GM12892 (cell line): Measurements from ENCODE around the gene MUC2.

Experiments used
- POLR2A ChIP-seq: IDR thresholded peaks from 2 replicates; pipeline ENCODE4 v1.6.1; 2011; ENCODE audit warnings: low read depth, low read length, control low read depth
- POLR2AphosphoS5 ChIP-seq: IDR thresholded peaks from 2 replicates; pipeline ENCODE4 v1.6.1; 2011; ENCODE audit warnings: low read depth, low read length, control low read depth
- TAF1 ChIP-seq: IDR thresholded peaks from 2 replicates; pipeline ENCODE4 v1.6.1; 2011; ENCODE audit warnings: low read depth, mild to moderate bottlenecking, control low read depth, low read length, borderline replicate concordance

- TF ChIP-seq POLR2A: no peak
- no peak for TF ChIP-seq TAF1
- TF ChIP-seq POLR2AphosphoS5: no peak
Measured at GRCh38 chr11:1060852-1061616, 13.6 kb upstream of the MUC2 start.
